Nephron (organoid): Measurements from ENCODE around the gene MAD1L1.

Source experiments
- H3K27ac Mint-ChIP-seq, 3 experiments: 2 replicates each; pipeline ENCODE4 v1.8.0; 2020; ENCODE audit warnings: mixed read lengths in 3 of 3, mild to moderate bottlenecking in 2 of 3, moderate library complexity in 1 of 3
- H3K27me3 Mint-ChIP-seq: 2 replicates; pipeline ENCODE4 v1.8.0; 2021; ENCODE audit warnings: low read depth, mild to moderate bottlenecking, moderate library complexity, mixed read lengths
- H3K36me3 Mint-ChIP-seq: 2 replicates; pipeline ENCODE4 v1.8.0; 2020; ENCODE audit warnings: low read depth, mixed read lengths
- H3K4me1 Mint-ChIP-seq: 2 replicates; pipeline ENCODE4 v1.8.0; 2020; ENCODE audit warnings: mixed read lengths
- H3K4me3 Mint-ChIP-seq, 3 experiments: 2 replicates each; pipeline ENCODE4 v1.8.0; 2020; ENCODE audit warnings: mild to moderate bottlenecking in 3 of 3, mixed read lengths in 3 of 3, moderate library complexity in 2 of 3
- H3K9me3 Mint-ChIP-seq: 2 replicates; pipeline ENCODE4 v1.8.0; 2020; ENCODE audit warnings: mixed read lengths
- TF ChIP-seq, protein P1 (sequence below), 3 experiments: fragments of 200-600 bp; sonication (generic); IDR thresholded peaks; one replicate each; pipeline ENCODE4 v1.5.0; 2021; ENCODE audit warnings: antibody characterized with exemption in 3 of 3; ENCODE audit not compliant: unreplicated experiment in 3 of 3

The MAD1L1 gene

DNA sequence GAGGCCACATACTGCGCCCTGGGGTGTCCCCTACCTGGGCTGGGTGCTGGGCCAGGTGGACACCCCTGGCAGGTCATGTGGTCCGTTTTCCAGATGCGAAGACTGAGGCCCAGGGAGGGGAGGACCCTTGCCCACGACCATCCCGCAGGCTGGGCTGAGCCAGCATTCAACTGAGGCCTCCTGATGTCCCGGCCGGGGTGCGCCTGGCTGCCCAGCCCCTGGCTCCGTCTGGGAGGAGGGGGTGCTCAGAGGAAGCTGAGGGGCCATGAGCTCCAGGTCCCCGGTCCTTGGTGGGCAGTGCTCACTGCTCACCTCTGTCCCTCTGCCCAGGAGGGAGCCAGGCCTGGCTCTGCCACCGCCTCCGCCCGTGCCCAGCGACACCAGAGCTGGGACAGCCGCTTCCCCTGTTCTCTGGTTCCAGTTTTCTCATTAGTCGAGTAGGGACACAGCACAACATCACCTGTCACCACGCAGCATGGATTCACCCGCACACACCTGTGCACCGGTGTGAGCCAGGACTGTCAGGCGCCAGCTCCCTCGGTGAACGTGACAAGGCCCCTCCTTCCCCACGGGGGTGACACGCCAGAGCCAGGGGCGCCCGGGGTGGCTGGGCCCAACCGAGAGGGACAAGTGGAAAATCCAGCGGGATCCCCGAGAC lies 423.0 kb downstream of the MAD1L1 start:
- peak overlapping the region in 1 of 3 experiments; percentile 93 for H3K27ac Mint-ChIP-seq
- peaks cover 14% of the 10 kb centered on the region for H3K27me3 Mint-ChIP-seq
- H3K36me3 Mint-ChIP-seq = peaks cover 2% of the 10 kb centered on the region
- peaks cover 27% of the 10 kb centered on the region for H3K4me1 Mint-ChIP-seq
- TF ChIP-seq, protein P1, sequence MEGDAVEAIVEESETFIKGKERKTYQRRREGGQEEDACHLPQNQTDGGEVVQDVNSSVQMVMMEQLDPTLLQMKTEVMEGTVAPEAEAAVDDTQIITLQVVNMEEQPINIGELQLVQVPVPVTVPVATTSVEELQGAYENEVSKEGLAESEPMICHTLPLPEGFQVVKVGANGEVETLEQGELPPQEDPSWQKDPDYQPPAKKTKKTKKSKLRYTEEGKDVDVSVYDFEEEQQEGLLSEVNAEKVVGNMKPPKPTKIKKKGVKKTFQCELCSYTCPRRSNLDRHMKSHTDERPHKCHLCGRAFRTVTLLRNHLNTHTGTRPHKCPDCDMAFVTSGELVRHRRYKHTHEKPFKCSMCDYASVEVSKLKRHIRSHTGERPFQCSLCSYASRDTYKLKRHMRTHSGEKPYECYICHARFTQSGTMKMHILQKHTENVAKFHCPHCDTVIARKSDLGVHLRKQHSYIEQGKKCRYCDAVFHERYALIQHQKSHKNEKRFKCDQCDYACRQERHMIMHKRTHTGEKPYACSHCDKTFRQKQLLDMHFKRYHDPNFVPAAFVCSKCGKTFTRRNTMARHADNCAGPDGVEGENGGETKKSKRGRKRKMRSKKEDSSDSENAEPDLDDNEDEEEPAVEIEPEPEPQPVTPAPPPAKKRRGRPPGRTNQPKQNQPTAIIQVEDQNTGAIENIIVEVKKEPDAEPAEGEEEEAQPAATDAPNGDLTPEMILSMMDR (IDR thresholded peaks at IDR 0.05; ENCODE audit: unreplicated experiment in 3 of 3) = no peak
- H3K9me3 Mint-ChIP-seq = no peaks in the 10 kb centered on the region
- H3K4me3 Mint-ChIP-seq = no peak overlapping the region

DNA sequence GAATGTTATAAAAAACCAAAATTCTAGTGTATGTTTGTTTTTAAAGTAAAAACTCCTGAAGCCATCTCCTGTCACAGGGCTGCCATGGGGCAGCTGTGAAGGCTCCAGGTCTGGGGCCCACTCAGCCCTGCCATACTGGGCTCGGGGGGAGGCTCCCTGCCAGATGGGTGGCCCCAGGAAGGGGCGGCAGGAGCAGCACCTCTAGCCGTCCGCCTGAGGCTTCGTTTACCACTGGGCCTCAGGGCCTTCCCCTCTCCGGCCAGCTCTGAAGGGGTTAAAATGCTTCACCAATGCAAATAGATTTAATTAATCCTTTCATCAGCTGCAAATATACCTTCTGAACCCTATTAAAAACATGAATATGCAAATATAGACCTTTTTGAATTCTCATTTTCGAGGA lies 423.7 kb downstream of the MAD1L1 start:
- H3K27me3 Mint-ChIP-seq = peaks cover 19% of the 10 kb centered on the region
- H3K36me3 Mint-ChIP-seq = peaks cover 6% of the 10 kb centered on the region
- TF ChIP-seq, protein P1 (IDR thresholded peaks at IDR 0.05; ENCODE audit: unreplicated experiment in 3 of 3) = no peak
- no peak overlapping the region for H3K27ac Mint-ChIP-seq
- H3K4me3 Mint-ChIP-seq = no peak overlapping the region
- H3K4me1 Mint-ChIP-seq = peaks cover 23% of the 10 kb centered on the region
- peaks cover 3% of the 10 kb centered on the region for H3K9me3 Mint-ChIP-seq

DNA sequence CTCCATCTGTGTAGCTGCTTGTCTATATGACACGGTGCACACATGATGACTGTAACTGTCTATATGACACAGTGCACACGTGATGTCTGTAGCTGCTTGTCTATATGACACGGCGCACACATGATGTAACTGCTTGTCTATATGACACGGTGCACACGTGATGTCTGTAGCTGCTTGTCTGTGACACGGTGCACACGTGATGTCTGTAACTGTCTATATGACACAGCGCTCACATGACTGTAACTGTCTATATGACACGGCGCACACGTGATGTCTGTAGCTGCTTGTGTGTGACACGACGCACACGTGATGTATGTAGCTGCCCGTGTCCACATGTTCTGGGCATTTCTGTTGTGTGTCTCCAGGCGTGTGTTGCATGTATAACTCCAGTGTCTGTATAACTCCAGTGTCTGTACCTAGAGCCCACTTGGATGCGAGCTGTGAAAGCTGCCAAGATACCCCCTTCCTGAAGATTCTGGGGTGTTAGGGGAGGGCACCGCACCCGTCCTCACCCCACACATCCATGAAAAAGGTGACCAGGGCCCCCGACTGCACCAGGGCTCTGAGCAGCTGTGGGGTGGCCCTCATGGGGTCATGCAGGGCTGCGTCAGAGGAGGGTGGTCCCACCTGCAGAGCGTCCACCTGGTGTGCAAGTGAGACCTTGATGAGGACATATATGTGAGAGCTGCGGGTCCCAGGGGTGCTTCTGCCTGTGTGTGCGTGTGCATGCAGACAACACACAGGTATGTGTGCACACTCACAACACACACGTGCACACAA lies 424.7 kb downstream of the MAD1L1 start:
- TF ChIP-seq, protein P1 (IDR thresholded peaks at IDR 0.05; ENCODE audit: unreplicated experiment in 3 of 3) = no peak
- Mint-ChIP-seq H3K4me3 (no peak overlapping the region), H3K36me3 (peaks cover 11% of the 10 kb centered on the region), H3K27me3 (peaks cover 22% of the 10 kb centered on the region), H3K4me1 (peaks cover 28% of the 10 kb centered on the region), H3K27ac (peak overlapping the region in 1 of 3 experiments; percentile 61), H3K9me3 (peaks cover 8% of the 10 kb centered on the region)

DNA sequence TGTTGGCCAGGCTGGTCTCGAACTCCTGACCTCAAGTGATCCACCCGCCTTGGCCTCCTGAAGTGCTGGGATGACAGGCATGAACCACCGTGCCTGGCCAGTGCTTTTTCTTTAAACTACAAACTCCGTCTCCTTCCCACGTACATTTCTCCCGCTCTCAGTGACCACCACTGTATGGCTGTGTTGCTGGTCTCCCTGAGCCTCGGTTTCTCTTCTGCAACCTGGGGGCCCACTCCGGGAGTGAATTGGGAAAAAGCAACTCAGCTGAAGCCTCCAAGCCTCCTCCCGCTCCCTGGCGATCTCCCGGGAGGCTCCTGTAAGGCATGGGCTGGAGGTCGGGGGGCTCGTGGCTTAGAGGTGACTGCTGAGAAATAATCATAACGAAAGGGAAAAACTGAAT lies 426.4 kb downstream of the MAD1L1 start:
- H3K27me3 Mint-ChIP-seq = peaks cover 24% of the 10 kb centered on the region
- H3K36me3 Mint-ChIP-seq = peaks cover 19% of the 10 kb centered on the region
- H3K4me3 Mint-ChIP-seq = no peak overlapping the region
- TF ChIP-seq, protein P1 (IDR thresholded peaks at IDR 0.05; ENCODE audit: unreplicated experiment in 3 of 3) = no peak
- no peak overlapping the region for H3K27ac Mint-ChIP-seq
- peaks cover 24% of the 10 kb centered on the region for H3K4me1 Mint-ChIP-seq
- peaks cover 19% of the 10 kb centered on the region for H3K9me3 Mint-ChIP-seq

DNA sequence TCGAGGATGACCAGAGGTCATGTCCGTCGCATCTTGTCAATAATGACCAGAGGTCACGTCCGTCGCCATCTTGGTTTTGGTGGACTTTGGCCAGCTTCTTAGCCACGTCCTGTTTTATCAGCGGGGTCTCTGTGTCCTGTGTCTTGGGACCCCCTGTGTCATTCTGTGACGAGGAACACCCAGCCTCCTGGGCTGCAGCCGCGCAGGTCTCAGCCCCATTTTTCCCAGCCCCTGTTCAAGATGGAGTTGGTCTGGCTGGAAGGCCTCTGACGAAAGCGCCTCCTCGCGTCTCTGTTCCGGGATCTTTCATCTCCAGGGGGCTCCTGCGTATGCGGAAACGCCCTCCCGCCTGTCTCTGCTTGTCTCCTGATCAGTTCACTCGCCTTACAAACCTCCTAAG lies 428.4 kb downstream of the MAD1L1 start:
- TF ChIP-seq, protein P1 (IDR thresholded peaks at IDR 0.05; ENCODE audit: unreplicated experiment in 3 of 3) = no peak
- Mint-ChIP-seq H3K27ac (no peak overlapping the region), H3K27me3 (peaks cover 24% of the 10 kb centered on the region), H3K9me3 (peaks cover 27% of the 10 kb centered on the region), H3K4me1 (peaks cover 19% of the 10 kb centered on the region), H3K4me3 (no peak overlapping the region), H3K36me3 (peaks cover 23% of the 10 kb centered on the region)
